Mucosa of rectum (tissue), 2 donors: ENCODE data around the gene RAB9A.

ENCODE experiments used
- H3K27ac ChIP-seq, 2 donors: one replicate each; pipeline ENCODE4 v1.7.0; 2013; ENCODE audit warnings: inconsistent platforms in 2 of 2, low read depth in 2 of 2, low read length in 2 of 2
- H3K27me3 ChIP-seq, 2 donors: one replicate each; pipeline ENCODE4 v1.7.0; 2013; ENCODE audit warnings: low read length in 2 of 2; ENCODE audit not compliant: control insufficient read depth in 2 of 2, insufficient read depth in 2 of 2
- H3K36me3 ChIP-seq, 2 donors: one replicate each; pipeline ENCODE4 v1.7.0; 2013; ENCODE audit warnings: low read length in 2 of 2; ENCODE audit not compliant: control insufficient read depth in 2 of 2, insufficient read depth in 2 of 2
- H3K4me1 ChIP-seq, 2 donors: one replicate each; pipeline ENCODE4 v1.7.0; 2013; ENCODE audit warnings: low read length in 2 of 2, mild to moderate bottlenecking in 1 of 2; ENCODE audit not compliant: control insufficient read depth in 2 of 2, insufficient read depth in 2 of 2
- H3K4me3 ChIP-seq, 2 donors: one replicate each; pipeline ENCODE4 v1.7.0; 2013; ENCODE audit warnings: low read length in 2 of 2
- H3K9ac ChIP-seq, 2 donors: one replicate each; pipeline ENCODE4 v1.7.0; 2013; ENCODE audit warnings: low read length in 2 of 2, low read depth in 1 of 2, mild to moderate bottlenecking in 1 of 2
- H3K9me3 ChIP-seq, 2 donors: one replicate each; pipeline ENCODE4 v1.7.0; 2013; ENCODE audit warnings: low read length in 2 of 2; ENCODE audit not compliant: control insufficient read depth in 2 of 2
- donor health status: healthy.
- donor health status: Normal muscosa, but diverticular disease.

Gene RAB9A

GRCh38 chrX:13687203-13687602, 1.7 kb upstream of the RAB9A start:
- peaks cover 0 to 6% of the 10 kb centered on the region in 2 donors for H3K4me1 ChIP-seq
- no peak overlapping the region for H3K27ac ChIP-seq
- H3K36me3 ChIP-seq = no peaks in the 10 kb centered on the region
- no peak overlapping the region for H3K9ac ChIP-seq
- no peak overlapping the region for H3K4me3 ChIP-seq
- H3K9me3 ChIP-seq = no peaks in the 10 kb centered on the region
- peaks cover 4 to 7% of the 10 kb centered on the region in 2 donors for H3K27me3 ChIP-seq

- Histone ChIP-seq H3K9me3 (no peaks in the 10 kb centered on the region), H3K27me3 (peaks cover 4 to 7% of the 10 kb centered on the region in 2 donors), H3K9ac (peak overlapping the region; percentile 29 to 88), H3K36me3 (no peaks in the 10 kb centered on the region), H3K27ac (peak overlapping the region; percentile 87 to 93), H3K4me3 (peak overlapping the region; percentile 66 to 77), H3K4me1 (peaks cover 0 to 14% of the 10 kb centered on the region in 2 donors)
Measured at GRCh38 chrX:13688384-13688957, 457 bp upstream of the RAB9A start.

GRCh38 chrX:13689741-13690211, 848 bp downstream of the RAB9A start:
- Histone ChIP-seq H3K27ac (peak overlapping the region; percentile 87 to 93), H3K9me3 (no peaks in the 10 kb centered on the region), H3K9ac (peak overlapping the region; percentile 84 to 88), H3K27me3 (peaks cover 4 to 13% of the 10 kb centered on the region in 2 donors), H3K4me3 (peak overlapping the region; percentile 66 to 77), H3K4me1 (peaks cover 6 to 19% of the 10 kb centered on the region in 2 donors), H3K36me3 (no peaks in the 10 kb centered on the region)

GRCh38 chrX:13690836-13691235, 1.9 kb downstream of the RAB9A start:
- Histone ChIP-seq H3K27me3 (peaks cover 4 to 21% of the 10 kb centered on the region in 2 donors), H3K36me3 (no peaks in the 10 kb centered on the region), H3K9ac (no peak overlapping the region), H3K4me1 (peaks cover 9 to 19% of the 10 kb centered on the region in 2 donors), H3K9me3 (no peaks in the 10 kb centered on the region), H3K4me3 (peak overlapping the region in 1 of 2 donors; percentile 77), H3K27ac (no peak overlapping the region)

- peaks cover 4 to 21% of the 10 kb centered on the region in 2 donors for H3K27me3 ChIP-seq
- peaks cover 10 to 19% of the 10 kb centered on the region in 2 donors for H3K4me1 ChIP-seq
- H3K9me3 ChIP-seq = no peaks in the 10 kb centered on the region
- no peak overlapping the region for H3K4me3 ChIP-seq
- no peak overlapping the region for H3K27ac ChIP-seq
- H3K9ac ChIP-seq = no peak overlapping the region
- H3K36me3 ChIP-seq = no peaks in the 10 kb centered on the region
Measured at GRCh38 chrX:13691841-13692371, 3.0 kb downstream of the RAB9A start.

GRCh38 chrX:13692771-13693231, 3.9 kb downstream of the RAB9A start:
- H3K27ac ChIP-seq = no peak overlapping the region

GRCh38 chrX:13693341-13693961, 4.5 kb downstream of the RAB9A start:
- no peak overlapping the region for H3K27ac ChIP-seq
- peaks cover 10 to 21% of the 10 kb centered on the region in 2 donors for H3K4me1 ChIP-seq
- H3K9me3 ChIP-seq = no peaks in the 10 kb centered on the region
- no peaks in the 10 kb centered on the region for H3K36me3 ChIP-seq
- H3K4me3 ChIP-seq = no peak overlapping the region
- H3K27me3 ChIP-seq = peaks cover 4 to 21% of the 10 kb centered on the region in 2 donors
- H3K9ac ChIP-seq = no peak overlapping the region

More at GRCh38 chrX:13692771-13693231, 3.9 kb downstream of the RAB9A start:
- Histone ChIP-seq H3K4me1 (peaks cover 10 to 21% of the 10 kb centered on the region in 2 donors), H3K36me3 (no peaks in the 10 kb centered on the region), H3K9ac (no peak overlapping the region), H3K9me3 (no peaks in the 10 kb centered on the region), H3K27me3 (peaks cover 4 to 21% of the 10 kb centered on the region in 2 donors), H3K4me3 (no peak overlapping the region)

- H3K4me1 ChIP-seq = peaks cover 14 to 25% of the 10 kb centered on the region in 2 donors
- H3K27ac ChIP-seq = no peak overlapping the region
Measured at GRCh38 chrX:13694359-13694758, 5.4 kb downstream of the RAB9A start.

GRCh38 chrX:13694983-13695382, 6.1 kb downstream of the RAB9A start:
- Histone ChIP-seq H3K36me3 (no peaks in the 10 kb centered on the region), H3K27ac (no peak overlapping the region), H3K9me3 (no peaks in the 10 kb centered on the region), H3K27me3 (peaks cover 2 to 23% of the 10 kb centered on the region in 2 donors), H3K4me1 (peaks cover 16 to 25% of the 10 kb centered on the region in 2 donors), H3K4me3 (peak overlapping the region in 1 of 2 donors; percentile 20), H3K9ac (no peak overlapping the region)

More at GRCh38 chrX:13694359-13694758, 5.4 kb downstream of the RAB9A start:
- H3K27me3 ChIP-seq = peaks cover 2 to 23% of the 10 kb centered on the region in 2 donors
- H3K9me3 ChIP-seq = no peaks in the 10 kb centered on the region
- no peak overlapping the region for H3K9ac ChIP-seq
- H3K36me3 ChIP-seq = no peaks in the 10 kb centered on the region
- H3K4me3 ChIP-seq = no peak overlapping the region

- no peaks in the 10 kb centered on the region for H3K36me3 ChIP-seq
- no peak overlapping the region for H3K4me3 ChIP-seq
- H3K27me3 ChIP-seq = peaks cover 2 to 18% of the 10 kb centered on the region in 2 donors
- H3K9ac ChIP-seq = peak overlapping the region in 1 of 2 donors; percentile 8
- peaks cover 18 to 27% of the 10 kb centered on the region in 2 donors for H3K4me1 ChIP-seq
- H3K27ac ChIP-seq = no peak overlapping the region
- no peaks in the 10 kb centered on the region for H3K9me3 ChIP-seq
Measured at GRCh38 chrX:13695601-13696115, 6.7 kb downstream of the RAB9A start.
